H1 (cell line): ENCODE data around the gene EPYC. TPM values are rescaled to one million over a fixed set of nuclear protein-coding genes. Genes with fewer than 3 reads are reported as not detected.

Experiments
- CTCF ChIA-PET: fragments of 300-600 bp; sonication (Branson Sonifier 250); formaldehyde crosslinking; loops from one replicate; lab custom pipeline; 2021; ENCODE audit not compliant: partially characterized antibody; lab: Charles Lee
- POLR2A ChIA-PET: fragments of 300-600 bp; sonication (Branson Sonifier 250); formaldehyde crosslinking; loops from one replicate; lab custom pipeline; 2021; ENCODE audit warnings: inconsistent platforms; ENCODE audit not compliant: partially characterized antibody; lab: Charles Lee
- DNase-seq, 2 experiments: peaks; one replicate each; pipeline versions ENCODE4 v3.0.0 to v3.0.0-alpha.2; 2010 to 2022; ENCODE audit warnings: low spot score in 2 of 2, low read depth in 1 of 2, mixed read lengths in 1 of 2
- FAIRE-seq: peaks from 2 replicates; lab custom pipeline; 2011; peaks lifted over from hg19 to GRCh38; lab: Jason Lieb, UNC
- H2AFZ ChIP-seq: 2 replicates; pipeline ENCODE4 v1.8.1; 2012; ENCODE audit warnings: low read length, inconsistent platforms
- H2AK5ac ChIP-seq: 2 replicates; pipeline ENCODE4 v1.6.1; 2013; ENCODE audit warnings: low read depth, low read length
- H2BK120ac ChIP-seq: replicated peaks from 2 replicates; pipeline ENCODE3; 2013; ENCODE audit warnings: low read depth, low read length, inconsistent platforms
- H2BK12ac ChIP-seq: 2 replicates; pipeline ENCODE4 v1.6.1; 2013; ENCODE audit warnings: low read depth, low read length
- H2BK15ac ChIP-seq: 2 replicates; pipeline ENCODE4 v1.6.1; 2013; ENCODE audit warnings: low read length
- H2BK20ac ChIP-seq: 2 replicates; pipeline ENCODE4 v1.6.1; 2013; ENCODE audit warnings: low read length
- H2BK5ac ChIP-seq: 2 replicates; pipeline ENCODE4 v1.6.1; 2013; ENCODE audit warnings: low read depth, low read length
- H3K14ac ChIP-seq: 2 replicates; pipeline ENCODE4 v1.6.1; 2013; ENCODE audit warnings: inconsistent platforms; ENCODE audit not compliant: insufficient read length
- H3K18ac ChIP-seq: 2 replicates; pipeline ENCODE4 v1.6.1; 2013; ENCODE audit warnings: low read length; ENCODE audit errors: extremely low read depth
- H3K23ac ChIP-seq: 2 replicates; pipeline ENCODE4 v1.6.1; 2013; ENCODE audit warnings: inconsistent platforms; ENCODE audit not compliant: insufficient read length
- H3K23me2 ChIP-seq: 2 replicates; pipeline ENCODE4 v1.6.1; 2013; ENCODE audit warnings: low read depth, low read length
- H3K27ac ChIP-seq: 2 replicates; pipeline ENCODE4 v1.6.1; 2011; ENCODE audit warnings: low read depth, low read length, inconsistent platforms
- H3K27me3 ChIP-seq, 4 experiments: replicated peaks in 1 of 4; 1 replicate in 1 of 4; 2 replicates in 3 of 4; pipeline versions ENCODE4 v1.6.1 to v1.8.1; 2011 to 2013; ENCODE audit warnings: low read length in 3 of 4, mild to moderate bottlenecking in 3 of 4, inconsistent platforms in 2 of 4, mixed read lengths in 2 of 4, moderate library complexity in 1 of 4; ENCODE audit not compliant: control insufficient read depth in 3 of 4, insufficient read depth in 3 of 4; ENCODE audit errors: extremely low read depth in 1 of 4
- H3K36me3 ChIP-seq, 4 experiments: 2 replicates each; pipeline versions ENCODE4 v1.6.1 to v1.8.1; 2011 to 2013; ENCODE audit warnings: mild to moderate bottlenecking in 4 of 4, low read length in 3 of 4, moderate library complexity in 2 of 4, control low read depth in 1 of 4, inconsistent platforms in 1 of 4; ENCODE audit not compliant: insufficient read depth in 4 of 4, control insufficient read depth in 2 of 4
- H3K4ac ChIP-seq: replicated peaks from 2 replicates; pipeline ENCODE3; 2013; ENCODE audit warnings: low read length, low read depth, mixed read lengths, inconsistent platforms; ENCODE audit not compliant: insufficient read length
- H3K4me1 ChIP-seq, 4 experiments: replicated peaks in 1 of 4; 1 replicate in 1 of 4; 2 replicates in 3 of 4; pipeline versions ENCODE4 v1.6.1 to v1.8.1; 2011 to 2013; ENCODE audit warnings: low read length in 3 of 4, inconsistent platforms in 2 of 4, mixed read lengths in 1 of 4; ENCODE audit not compliant: insufficient read depth in 4 of 4, control insufficient read depth in 3 of 4
- H3K4me2 ChIP-seq, 2 experiments: 2 replicates each; pipeline versions ENCODE4 v1.6.1 to v1.8.1; 2011 to 2013; ENCODE audit warnings: low read depth in 2 of 2, low read length in 2 of 2, control low read depth in 1 of 2, inconsistent platforms in 1 of 2, mild to moderate bottlenecking in 1 of 2; ENCODE audit not compliant: insufficient read depth in 1 of 2
- H3K4me3 ChIP-seq, 4 experiments: fragments of 200-600, 300-600 bp in 1 of 4; sonication (generic), shearing (Covaris generic), sonication (Bioruptor Twin) in 1 of 4; 2 replicates each; pipeline versions ENCODE4 v1.5.1 to v1.8.1; 2011 to 2016; ENCODE audit warnings: low read length in 4 of 4, low read depth in 3 of 4, control low read depth in 2 of 4, inconsistent platforms in 2 of 4, mild to moderate bottlenecking in 2 of 4, mixed read lengths in 1 of 4, moderate library complexity in 1 of 4; ENCODE audit not compliant: insufficient read depth in 2 of 4; ENCODE audit errors: extremely low read depth in 1 of 4
- H3K56ac ChIP-seq: replicated peaks from 2 replicates; pipeline ENCODE3; 2013; ENCODE audit warnings: low read depth, mild to moderate bottlenecking, mixed read lengths, low read length, inconsistent platforms; ENCODE audit not compliant: insufficient read length
- H3K79me1 ChIP-seq: 2 replicates; pipeline ENCODE4 v1.6.1; 2013; ENCODE audit warnings: low read depth, low read length, control low read depth
- H3K79me2 ChIP-seq, 2 experiments: 2 replicates each; pipeline versions ENCODE4 v1.6.1 to v1.8.1; 2012 to 2013; ENCODE audit warnings: low read length in 2 of 2, mild to moderate bottlenecking in 2 of 2, inconsistent platforms in 1 of 2; ENCODE audit not compliant: insufficient read depth in 2 of 2, control insufficient read depth in 1 of 2
- H3K9ac ChIP-seq, 4 experiments: replicated peaks in 1 of 4; 1 replicate in 1 of 4; 2 replicates in 3 of 4; pipeline versions ENCODE4 v1.6.1 to v1.8.1; 2011 to 2013; ENCODE audit warnings: low read depth in 3 of 4, low read length in 3 of 4, control low read depth in 2 of 4, mild to moderate bottlenecking in 2 of 4, moderate library complexity in 2 of 4, inconsistent platforms in 1 of 4; ENCODE audit errors: extremely low read depth in 1 of 4
- H3K9me3 ChIP-seq, 2 experiments: 2 replicates each; pipeline versions ENCODE4 v1.6.1 to v1.8.1; 2012 to 2013; ENCODE audit warnings: mild to moderate bottlenecking in 2 of 2, moderate library complexity in 2 of 2, control low read depth in 1 of 2, inconsistent platforms in 1 of 2, low read depth in 1 of 2, low read length in 1 of 2, mixed read lengths in 1 of 2; ENCODE audit not compliant: insufficient read depth in 2 of 2
- H4K20me1 ChIP-seq, 2 experiments: replicated peaks in 1 of 2; 2 replicates each; pipeline versions ENCODE3 to v1.8.1; 2011 to 2013; ENCODE audit warnings: inconsistent platforms in 2 of 2, low read length in 2 of 2, mild to moderate bottlenecking in 1 of 2; ENCODE audit not compliant: insufficient read depth in 2 of 2, control insufficient read depth in 1 of 2
- H4K5ac ChIP-seq: 2 replicates; pipeline ENCODE4 v1.6.1; 2013; ENCODE audit warnings: low read length, low read depth, mixed read lengths, inconsistent platforms; ENCODE audit not compliant: insufficient read length
- H4K8ac ChIP-seq: 2 replicates; pipeline ENCODE4 v1.8.0; 2013; ENCODE audit warnings: mild to moderate bottlenecking, moderate library complexity, low read length, inconsistent platforms; ENCODE audit not compliant: insufficient read depth; ENCODE audit errors: extremely low read depth
- H4K91ac ChIP-seq: replicated peaks from 2 replicates; pipeline ENCODE3; 2013; ENCODE audit warnings: low read length, mixed read lengths, inconsistent platforms; ENCODE audit not compliant: insufficient read length
- E2F6 ChIP-seq: IDR thresholded peaks from 2 replicates; pipeline ENCODE4 v1.6.1; 2012; ENCODE audit warnings: inconsistent platforms
- FOSL1 ChIP-seq: IDR thresholded peaks from 2 replicates; pipeline ENCODE4 v1.6.1; 2011; ENCODE audit warnings: mild to moderate bottlenecking, low read depth, low read length, moderate library complexity; ENCODE audit not compliant: insufficient read depth
- GABPA ChIP-seq: IDR thresholded peaks from 2 replicates; pipeline ENCODE4 v1.6.1; 2011; ENCODE audit warnings: mild to moderate bottlenecking, low read length, moderate library complexity, borderline replicate concordance; ENCODE audit not compliant: insufficient read depth
- JUN ChIP-seq: IDR thresholded peaks from 2 replicates; pipeline ENCODE4 v1.6.1; 2011; ENCODE audit warnings: low read depth, mild to moderate bottlenecking, improper control_type of control experiment, low read length
- MAFK ChIP-seq: IDR thresholded peaks from 2 replicates; pipeline ENCODE4 v1.6.1; 2012; ENCODE audit warnings: low read depth, mild to moderate bottlenecking, improper control_type of control experiment, low read length
- NRF1 ChIP-seq: IDR thresholded peaks from 2 replicates; pipeline ENCODE4 v1.6.1; 2011; ENCODE audit warnings: mild to moderate bottlenecking, low read depth, low read length, improper control_type of control experiment
- POLR2AphosphoS5 ChIP-seq: IDR thresholded peaks from 2 replicates; pipeline ENCODE4 v1.6.1; 2011; ENCODE audit warnings: low read depth, low read length
- SIX5 ChIP-seq: IDR thresholded peaks from 2 replicates; pipeline ENCODE4 v1.6.1; 2011; ENCODE audit warnings: mild to moderate bottlenecking, low read depth, low read length
- SP4 ChIP-seq: IDR thresholded peaks from 2 replicates; pipeline ENCODE4 v1.6.1; 2012; ENCODE audit warnings: low read length, inconsistent platforms
- SRF ChIP-seq: IDR thresholded peaks from 2 replicates; pipeline ENCODE4 v1.6.1; 2011; ENCODE audit warnings: mild to moderate bottlenecking, low read depth, low read length, moderate library complexity
- TBP ChIP-seq: IDR thresholded peaks from 2 replicates; pipeline ENCODE4 v1.6.1; 2011; ENCODE audit warnings: low read depth, low read length, improper control_type of control experiment
- WGBS, 2 experiments: shearing (Covaris generic) in 1 of 2; methylation state at CpG; one replicate each; pipeline versions ENCODE4 v1.1.6 to v1.1.7; 2013 to 2015; ENCODE audit warnings: low lambda C conversion rate in 2 of 2, mixed read lengths in 2 of 2, inconsistent platforms in 1 of 2, low coverage in 1 of 2, missing lambda C conversion rate in 1 of 2; ENCODE audit not compliant: insufficient replicate concordance in 2 of 2, insufficient coverage in 1 of 2, insufficient read length in 1 of 2; ENCODE audit errors: extremely low coverage in 1 of 2, missing lambda C conversion rate in 1 of 2; 5-methylcytosine and 5-hydroxymethylcytosine counted together
- polyA plus RNA-seq, 7 experiments: library from polyadenylated mRNA; depleted of rRNA in 3 of 7; stranded (reverse) in 5 of 7; unstranded in 2 of 7; fragments of >200 nt in 5 of 7; fragments of 200-250 nt in 2 of 7; gene quantifications; 1 replicate in 5 of 7; 2 replicates in 1 of 7; 4 replicates in 1 of 7; pipeline versions ENCODE4 v1.2.1 to v1.2.3, GENCODE V29; 2011 to 2013; ENCODE audit warnings: missing spikeins in 2 of 7, mixed read lengths in 2 of 7
- total RNA-seq: library from RNA; stranded (reverse); fragmentation: NEBNext Ultra II Directional; extraction: Animal tissue kit (Norgen Biotek cat#: 25700); gene quantifications from 2 replicates; pipeline ENCODE4 v1.2.1, GENCODE V29; 2021
- TF ChIP-seq, protein P1 (sequence below), 3 experiments: IDR thresholded peaks; 1 replicate in 2 of 3; 2 replicates in 1 of 3; pipeline versions ENCODE4 v1.5.1 to v1.6.1; 2011; ENCODE audit warnings: low read length in 3 of 3, mild to moderate bottlenecking in 3 of 3, inconsistent platforms in 2 of 3, low read depth in 1 of 3, moderate library complexity in 1 of 3; ENCODE audit not compliant: insufficient read depth in 1 of 3; ENCODE audit errors: control extremely low read depth in 1 of 3

Gene EPYC
- total and polyA plus RNA-seq, 2 of the 8 experiments (the other 6 are each of a cell fraction or from before 2014, with no cell fraction given), result not detected

DNA sequence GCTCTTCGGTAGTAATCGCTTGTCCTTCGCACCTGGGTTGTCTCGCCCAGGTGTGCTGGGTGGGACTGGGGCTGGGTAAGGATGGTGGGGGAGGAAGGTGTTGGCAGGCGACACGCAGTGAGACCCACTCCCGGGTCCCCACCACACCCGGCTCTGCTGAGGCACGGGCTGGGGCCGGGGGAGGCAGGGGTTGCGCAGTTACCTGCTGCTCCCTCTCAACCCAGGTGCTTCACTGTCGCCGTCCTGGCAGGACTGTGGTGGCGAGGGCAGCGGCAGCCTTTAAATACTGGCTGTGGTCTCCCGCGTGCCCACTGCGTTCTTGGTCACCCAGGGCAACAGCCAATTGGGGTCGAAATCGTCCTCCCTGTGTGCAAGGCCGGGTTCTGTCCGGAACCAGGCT lies 49.9 kb downstream of the EPYC start, which contains the start of gene CCER1:
CCER1 (minus strand) TSS at position 256 of the 400 bp plus-strand sequence. CDS start 434 bp downstream, outside the sequence.
- Histone ChIP-seq H3K79me2 (no peaks in the 10 kb centered on the region), H3K4me3 (no peak within 1 kb of the TSS)
- DNase-seq, result no peak
- no peak for TF ChIP-seq SIX5
- TF ChIP-seq TBP, result no peak
- TF ChIP-seq E2F6, result no peak
- TF ChIP-seq POLR2AphosphoS5, result no peak
- no peak for TF ChIP-seq GABPA
- TF ChIP-seq JUN, result no peak
- TF ChIP-seq MAFK, result no peak
- TF ChIP-seq FOSL1, result no peak
- no peak for TF ChIP-seq NRF1
- TF ChIP-seq SRF, result no peak
- TF ChIP-seq SP4, result no peak
- TF ChIP-seq, protein P1, sequence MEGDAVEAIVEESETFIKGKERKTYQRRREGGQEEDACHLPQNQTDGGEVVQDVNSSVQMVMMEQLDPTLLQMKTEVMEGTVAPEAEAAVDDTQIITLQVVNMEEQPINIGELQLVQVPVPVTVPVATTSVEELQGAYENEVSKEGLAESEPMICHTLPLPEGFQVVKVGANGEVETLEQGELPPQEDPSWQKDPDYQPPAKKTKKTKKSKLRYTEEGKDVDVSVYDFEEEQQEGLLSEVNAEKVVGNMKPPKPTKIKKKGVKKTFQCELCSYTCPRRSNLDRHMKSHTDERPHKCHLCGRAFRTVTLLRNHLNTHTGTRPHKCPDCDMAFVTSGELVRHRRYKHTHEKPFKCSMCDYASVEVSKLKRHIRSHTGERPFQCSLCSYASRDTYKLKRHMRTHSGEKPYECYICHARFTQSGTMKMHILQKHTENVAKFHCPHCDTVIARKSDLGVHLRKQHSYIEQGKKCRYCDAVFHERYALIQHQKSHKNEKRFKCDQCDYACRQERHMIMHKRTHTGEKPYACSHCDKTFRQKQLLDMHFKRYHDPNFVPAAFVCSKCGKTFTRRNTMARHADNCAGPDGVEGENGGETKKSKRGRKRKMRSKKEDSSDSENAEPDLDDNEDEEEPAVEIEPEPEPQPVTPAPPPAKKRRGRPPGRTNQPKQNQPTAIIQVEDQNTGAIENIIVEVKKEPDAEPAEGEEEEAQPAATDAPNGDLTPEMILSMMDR (IDR thresholded peaks at IDR 0.05; ENCODE audit: control extremely low read depth in 1 of 3, insufficient read depth in 1 of 3, low read depth in 1 of 3, low read length in 3 of 3), result no peak

More for the DNA sequence above, 49.9 kb downstream of the EPYC start, which contains the start of gene CCER1:
- Histone ChIP-seq H3K4me1 (no peaks in the 10 kb centered on the region), H4K91ac (no peak within 1 kb of the TSS), H3K27me3 (no peaks in the 10 kb centered on the region), H3K9me3 (peaks cover 0 to 12% of the 10 kb centered on the region in 2 experiments; a peak in 1 of 4 replicates), H3K27ac (no peak within 1 kb of the TSS), H2BK20ac (no peak within 1 kb of the TSS), H3K4ac (no peak within 1 kb of the TSS), H3K18ac (no peak within 1 kb of the TSS), H2BK15ac (no peak within 1 kb of the TSS), H2AFZ (no peak within 1 kb of the TSS), H2BK5ac (no peak within 1 kb of the TSS), H3K4me2 (no peak within 1 kb of the TSS), H4K8ac (no peak within 1 kb of the TSS; the same call in 1 of the 2 replicates), H3K36me3 (no peaks in the 10 kb centered on the region), H4K20me1 (no peaks in the 10 kb centered on the region), H4K5ac (no peak within 1 kb of the TSS), H3K9ac (no peak within 1 kb of the TSS), H2AK5ac (no peak within 1 kb of the TSS), H2BK120ac (no peak within 1 kb of the TSS), H3K14ac (no peak within 1 kb of the TSS), H3K23me2 (no peaks in the 10 kb centered on the region), H3K23ac (no peak within 1 kb of the TSS), H2BK12ac (no peak within 1 kb of the TSS), H3K79me1 (no peaks in the 10 kb centered on the region), H3K56ac (no peak within 1 kb of the TSS)
- FAIRE-seq, result no peak
- ChIA-PET CTCF (interaction anchor here (1.0 to 3.8 kb wide), 5 partner anchors 11 to 1259 kb away, joined by 3 to 33 read pairs (median 3); no protein-coding TSS in a partner anchor), POLR2A (no interaction called here)
- WGBS, 2 experiments, result 96% methylated on average over 22 of the region's 22 CpGs; no CpG with 5 or more reads in 1 of the 2 experiments
